Right renal cortex interstitium (tissue), 3 donors: ENCODE results near the gene NDUFA8. TPM values are rescaled to one million over a fixed set of nuclear protein-coding genes. Genes with fewer than 3 reads are reported as not detected.
"Not testable (repeated sequence)": the region's sequence is repeated elsewhere in the genome, so short reads cannot be mapped to it uniquely, and the experiment has no call there.

ENCODE experiments used
- DNase-seq, 3 donors: peaks; one replicate each; pipeline ENCODE4 v3.0.0-alpha.2; 2013; ENCODE audit warnings: low read depth in 3 of 3, low spot score in 2 of 3
- polyA plus RNA-seq, 3 donors: library from polyadenylated mRNA; unstranded; fragments of 120-200 nt; gene quantifications; one replicate each; pipeline ENCODE4 v1.2.1, GENCODE V29; 2013; ENCODE audit not compliant: insufficient read length in 3 of 3

NDUFA8 gene
- polyA plus RNA-seq, 3 donors, result 81.0 to 91.6 (median 89.5) TPM

- DNase-seq, result no peak
Measured at GRCh38 chr9:122122468-122122867, 37.1 kb downstream of the NDUFA8 start.

GRCh38 chr9:122121931-122122330, 37.6 kb downstream of the NDUFA8 start:
- no peak for DNase-seq

GRCh38 chr9:122121391-122121790, 38.2 kb downstream of the NDUFA8 start:
- DNase-seq, result no peak

GRCh38 chr9:122120316-122121071, 39.1 kb downstream of the NDUFA8 start:
- no peak for DNase-seq

GRCh38 chr9:122119721-122120120, 39.9 kb downstream of the NDUFA8 start:
- DNase-seq, result no peak

GRCh38 chr9:122119166-122119521, 40.4 kb downstream of the NDUFA8 start:
- no peak for DNase-seq

- no peak for DNase-seq
Measured at GRCh38 chr9:122118343-122119165, 41.0 kb downstream of the NDUFA8 start.

GRCh38 chr9:122117241-122117640, 42.3 kb downstream of the NDUFA8 start:
- not testable (repeated sequence) for DNase-seq

- no peak for DNase-seq
Measured at GRCh38 chr9:122116448-122117173, 43.0 kb downstream of the NDUFA8 start.

GRCh38 chr9:122116040-122116439, 43.5 kb downstream of the NDUFA8 start:
- no peak for DNase-seq

GRCh38 chr9:122115176-122116035, 44.2 kb downstream of the NDUFA8 start:
- DNase-seq, result no peak

GRCh38 chr9:122113574-122113973, 46.0 kb downstream of the NDUFA8 start:
- DNase-seq, result no peak

GRCh38 chr9:122112238-122112637, 47.3 kb downstream of the NDUFA8 start:
- DNase-seq, result no peak

- no peak for DNase-seq
Measured at GRCh38 chr9:122111413-122112085, 48.0 kb downstream of the NDUFA8 start.

GRCh38 chr9:122110100-122110833, 49.3 kb downstream of the NDUFA8 start:
- no peak for DNase-seq

- DNase-seq, result no peak
Measured at GRCh38 chr9:122109035-122109813, 50.4 kb downstream of the NDUFA8 start.

GRCh38 chr9:122107291-122107805, 52.2 kb downstream of the NDUFA8 start:
- DNase-seq, result no peak

- no peak for DNase-seq
Measured at GRCh38 chr9:122106576-122106975, 53.0 kb downstream of the NDUFA8 start.
